ENCODE results near the gene FOXL3.

The FOXL3 gene

GRCh38 chr7:266851-267840 lies 22.8 kb upstream of the FOXL3 start:
- DNase-seq (ENCODE audit: low spot score) = no peak

GRCh38 chr7:268991-269390 lies 21.0 kb upstream of the FOXL3 start:
- DNase-seq (ENCODE audit: low spot score) = no peak

GRCh38 chr7:269721-270120 lies 20.2 kb upstream of the FOXL3 start:
- DNase-seq (ENCODE audit: low spot score) = no peak

GRCh38 chr7:270351-270983 lies 19.5 kb upstream of the FOXL3 start:
- DNase-seq (ENCODE audit: low spot score) = no peak

GRCh38 chr7:271266-272107 lies 18.5 kb upstream of the FOXL3 start:
- DNase-seq (ENCODE audit: low spot score) = no peak

GRCh38 chr7:272108-272615 lies 17.8 kb upstream of the FOXL3 start:
- no peak for DNase-seq (ENCODE audit: low spot score)

GRCh38 chr7:272631-273030 lies 17.3 kb upstream of the FOXL3 start:
- no peak for DNase-seq (ENCODE audit: low spot score)

- DNase-seq (ENCODE audit: low spot score) = no peak
Measured at GRCh38 chr7:273327-273726, 16.6 kb upstream of the FOXL3 start.

- DNase-seq (ENCODE audit: low spot score) = no peak
Measured at GRCh38 chr7:274266-274665, 15.7 kb upstream of the FOXL3 start.

GRCh38 chr7:276230-276835 lies 13.6 kb upstream of the FOXL3 start:
- DNase-seq (ENCODE audit: low spot score) = no peak

- no peak for DNase-seq (ENCODE audit: low spot score)
Measured at GRCh38 chr7:277228-277627, 12.7 kb upstream of the FOXL3 start.

- DNase-seq (ENCODE audit: low spot score) = no peak
Measured at GRCh38 chr7:278081-278480, 11.9 kb upstream of the FOXL3 start.

- no peak for DNase-seq (ENCODE audit: low spot score)
Measured at GRCh38 chr7:279821-280220, 10.1 kb upstream of the FOXL3 start.

- no peak for DNase-seq (ENCODE audit: low spot score)
Measured at GRCh38 chr7:280461-280860, 9.5 kb upstream of the FOXL3 start.

GRCh38 chr7:281637-282036 lies 8.3 kb upstream of the FOXL3 start:
- DNase-seq (ENCODE audit: low spot score) = no peak

GRCh38 chr7:282621-283020 lies 7.3 kb upstream of the FOXL3 start:
- no peak for DNase-seq (ENCODE audit: low spot score)

GRCh38 chr7:284762-285722 lies 4.9 kb upstream of the FOXL3 start:
- no peak for DNase-seq (ENCODE audit: low spot score)

- DNase-seq (ENCODE audit: low spot score) = no peak
Measured at GRCh38 chr7:285731-286130, 4.2 kb upstream of the FOXL3 start.

GRCh38 chr7:286266-286665 lies 3.7 kb upstream of the FOXL3 start:
- DNase-seq (ENCODE audit: low spot score) = no peak

GRCh38 chr7:288671-289101 lies 1.3 kb upstream of the FOXL3 start:
- DNase-seq (ENCODE audit: low spot score) = no peak
